Measurements from ENCODE around the gene TDRD9.

GRCh38 chr14:104086661-104087461, 158.6 kb downstream of the TDRD9 start:
- TF ChIP-seq, protein P1, sequence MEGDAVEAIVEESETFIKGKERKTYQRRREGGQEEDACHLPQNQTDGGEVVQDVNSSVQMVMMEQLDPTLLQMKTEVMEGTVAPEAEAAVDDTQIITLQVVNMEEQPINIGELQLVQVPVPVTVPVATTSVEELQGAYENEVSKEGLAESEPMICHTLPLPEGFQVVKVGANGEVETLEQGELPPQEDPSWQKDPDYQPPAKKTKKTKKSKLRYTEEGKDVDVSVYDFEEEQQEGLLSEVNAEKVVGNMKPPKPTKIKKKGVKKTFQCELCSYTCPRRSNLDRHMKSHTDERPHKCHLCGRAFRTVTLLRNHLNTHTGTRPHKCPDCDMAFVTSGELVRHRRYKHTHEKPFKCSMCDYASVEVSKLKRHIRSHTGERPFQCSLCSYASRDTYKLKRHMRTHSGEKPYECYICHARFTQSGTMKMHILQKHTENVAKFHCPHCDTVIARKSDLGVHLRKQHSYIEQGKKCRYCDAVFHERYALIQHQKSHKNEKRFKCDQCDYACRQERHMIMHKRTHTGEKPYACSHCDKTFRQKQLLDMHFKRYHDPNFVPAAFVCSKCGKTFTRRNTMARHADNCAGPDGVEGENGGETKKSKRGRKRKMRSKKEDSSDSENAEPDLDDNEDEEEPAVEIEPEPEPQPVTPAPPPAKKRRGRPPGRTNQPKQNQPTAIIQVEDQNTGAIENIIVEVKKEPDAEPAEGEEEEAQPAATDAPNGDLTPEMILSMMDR (conservative IDR thresholded peaks at IDR 0.05; ENCODE audit: low read depth in 2 of 2) = no peak
- TF ChIP-seq EZH2 (IDR thresholded peaks at IDR 0.05; ENCODE audit: low read depth, unreplicated experiment) (no peak), POLR2AphosphoS5 (IDR thresholded peaks at IDR 0.05; ENCODE audit: low read depth) (no peak)
- TF ChIP-seq, protein P2, sequence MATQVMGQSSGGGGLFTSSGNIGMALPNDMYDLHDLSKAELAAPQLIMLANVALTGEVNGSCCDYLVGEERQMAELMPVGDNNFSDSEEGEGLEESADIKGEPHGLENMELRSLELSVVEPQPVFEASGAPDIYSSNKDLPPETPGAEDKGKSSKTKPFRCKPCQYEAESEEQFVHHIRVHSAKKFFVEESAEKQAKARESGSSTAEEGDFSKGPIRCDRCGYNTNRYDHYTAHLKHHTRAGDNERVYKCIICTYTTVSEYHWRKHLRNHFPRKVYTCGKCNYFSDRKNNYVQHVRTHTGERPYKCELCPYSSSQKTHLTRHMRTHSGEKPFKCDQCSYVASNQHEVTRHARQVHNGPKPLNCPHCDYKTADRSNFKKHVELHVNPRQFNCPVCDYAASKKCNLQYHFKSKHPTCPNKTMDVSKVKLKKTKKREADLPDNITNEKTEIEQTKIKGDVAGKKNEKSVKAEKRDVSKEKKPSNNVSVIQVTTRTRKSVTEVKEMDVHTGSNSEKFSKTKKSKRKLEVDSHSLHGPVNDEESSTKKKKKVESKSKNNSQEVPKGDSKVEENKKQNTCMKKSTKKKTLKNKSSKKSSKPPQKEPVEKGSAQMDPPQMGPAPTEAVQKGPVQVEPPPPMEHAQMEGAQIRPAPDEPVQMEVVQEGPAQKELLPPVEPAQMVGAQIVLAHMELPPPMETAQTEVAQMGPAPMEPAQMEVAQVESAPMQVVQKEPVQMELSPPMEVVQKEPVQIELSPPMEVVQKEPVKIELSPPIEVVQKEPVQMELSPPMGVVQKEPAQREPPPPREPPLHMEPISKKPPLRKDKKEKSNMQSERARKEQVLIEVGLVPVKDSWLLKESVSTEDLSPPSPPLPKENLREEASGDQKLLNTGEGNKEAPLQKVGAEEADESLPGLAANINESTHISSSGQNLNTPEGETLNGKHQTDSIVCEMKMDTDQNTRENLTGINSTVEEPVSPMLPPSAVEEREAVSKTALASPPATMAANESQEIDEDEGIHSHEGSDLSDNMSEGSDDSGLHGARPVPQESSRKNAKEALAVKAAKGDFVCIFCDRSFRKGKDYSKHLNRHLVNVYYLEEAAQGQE (IDR thresholded peaks at IDR 0.05; ENCODE audit: unreplicated experiment) = no peak

Data from GM23338 (cell line).